ENCODE results near the gene FANCD2OS.
"Not testable (repeated sequence)": the region's sequence is repeated elsewhere in the genome, so short reads cannot be mapped to it uniquely, and the experiment has no call there.

FANCD2OS gene

DNA sequence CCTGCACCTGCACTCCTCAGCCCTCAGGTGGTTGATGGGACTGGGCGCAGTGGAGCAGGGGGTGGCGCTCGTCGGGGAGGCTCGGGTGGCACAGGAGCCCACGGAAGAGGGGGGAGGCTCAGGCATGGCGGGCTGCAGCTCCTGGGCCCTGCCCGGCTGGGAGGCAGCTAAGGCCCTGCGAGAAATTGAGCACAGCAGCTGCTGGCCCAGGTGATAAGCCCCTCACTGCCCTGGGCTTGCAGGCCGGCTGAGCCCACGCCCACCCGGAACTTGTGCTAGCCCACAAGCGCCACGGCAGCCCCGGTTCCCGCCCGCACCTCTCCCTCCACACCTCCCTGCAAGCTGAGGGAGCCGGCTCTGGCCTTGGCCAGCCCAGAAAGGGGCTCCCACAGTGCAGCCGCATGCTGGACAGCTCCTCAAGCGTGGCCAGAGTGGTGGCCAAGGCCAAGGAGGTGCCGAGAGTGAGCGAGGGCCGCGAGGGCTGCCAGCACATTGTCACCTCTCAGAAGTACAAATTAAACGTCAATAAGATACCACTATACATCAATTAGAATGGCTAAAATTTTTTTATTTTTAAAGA is 28.5 kb upstream of the FANCD2OS start:
- H3K36me3 ChIP-seq (ENCODE audit: insufficient read depth, low read length) = no peaks in the 10 kb centered on the region
- no peak overlapping the region for H3K4me3 ChIP-seq (ENCODE audit: low read depth in 1 of 2, low read length in 2 of 2)
- H3K4me1 ChIP-seq (ENCODE audit: insufficient read depth, low read length) = no peaks in the 10 kb centered on the region
- H3K9ac ChIP-seq (ENCODE audit: low read length) = no peak overlapping the region
- H3K27ac ChIP-seq (ENCODE audit: low read depth, low read length) = no peak overlapping the region
- no peaks in the 10 kb centered on the region for H3K9me3 ChIP-seq (ENCODE audit: low read length)
- H3K27me3 ChIP-seq (ENCODE audit: control insufficient read depth in 1 of 2, insufficient read depth in 2 of 2, low read length in 2 of 2) = no peaks in the 10 kb centered on the region

DNA sequence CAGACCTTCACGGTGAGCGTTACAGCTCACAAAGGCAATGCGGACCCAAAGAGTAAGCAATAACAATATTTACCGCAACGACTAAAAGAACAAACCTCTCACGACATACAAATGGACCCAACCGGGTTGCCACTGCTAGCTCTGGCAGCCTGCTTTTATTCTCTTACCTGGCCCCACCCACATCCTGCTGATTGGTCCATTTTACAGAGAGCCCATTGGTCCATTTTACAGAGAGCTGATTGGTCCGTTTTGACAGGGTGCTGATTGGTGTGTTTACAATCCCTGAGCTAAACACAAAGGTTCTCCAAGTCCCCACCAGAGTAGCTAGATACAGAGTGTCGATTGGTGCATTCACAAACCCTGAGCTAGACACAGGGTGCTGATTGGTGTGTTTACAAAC is 27.8 kb upstream of the FANCD2OS start:
- not testable (repeated sequence) for H3K36me3 ChIP-seq (ENCODE audit: insufficient read depth, low read length); H3K4me3 ChIP-seq (ENCODE audit: low read depth in 1 of 2, low read length in 2 of 2); H3K27me3 ChIP-seq (ENCODE audit: control insufficient read depth in 1 of 2, insufficient read depth in 2 of 2, low read length in 2 of 2); H3K9ac ChIP-seq (ENCODE audit: low read length); H3K9me3 ChIP-seq (ENCODE audit: low read length); H3K4me1 ChIP-seq (ENCODE audit: insufficient read depth, low read length); H3K27ac ChIP-seq (ENCODE audit: low read depth, low read length)

DNA sequence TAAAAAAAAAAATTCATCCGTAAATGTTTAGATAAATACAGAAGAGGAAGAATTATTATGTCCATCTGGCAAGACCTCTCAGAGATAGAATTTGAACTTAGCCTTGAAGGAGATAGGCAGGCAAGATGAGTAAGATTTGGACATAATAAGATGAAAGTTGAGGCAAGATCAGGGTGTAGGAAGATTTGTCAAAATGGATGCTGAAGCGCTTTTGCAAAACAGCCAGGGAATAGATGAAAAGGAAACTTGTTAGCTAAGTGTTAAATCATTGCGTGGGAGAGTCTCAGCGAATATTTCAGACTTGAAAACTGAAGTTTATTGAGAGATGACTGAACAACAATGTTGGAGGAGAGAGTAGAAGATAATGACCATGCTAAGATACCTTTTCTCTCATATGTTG is 14.7 kb upstream of the FANCD2OS start:
- Histone ChIP-seq H3K36me3 (ENCODE audit: insufficient read depth, low read length) (peaks cover 28% of the 10 kb centered on the region), H3K27ac (ENCODE audit: low read depth, low read length) (no peak overlapping the region), H3K27me3 (ENCODE audit: control insufficient read depth in 1 of 2, insufficient read depth in 2 of 2, low read length in 2 of 2) (no peaks in the 10 kb centered on the region), H3K9ac (ENCODE audit: low read length) (no peak overlapping the region), H3K4me3 (ENCODE audit: low read depth in 1 of 2, low read length in 2 of 2) (no peak overlapping the region), H3K4me1 (ENCODE audit: insufficient read depth, low read length) (no peaks in the 10 kb centered on the region), H3K9me3 (ENCODE audit: low read length) (no peaks in the 10 kb centered on the region)

DNA sequence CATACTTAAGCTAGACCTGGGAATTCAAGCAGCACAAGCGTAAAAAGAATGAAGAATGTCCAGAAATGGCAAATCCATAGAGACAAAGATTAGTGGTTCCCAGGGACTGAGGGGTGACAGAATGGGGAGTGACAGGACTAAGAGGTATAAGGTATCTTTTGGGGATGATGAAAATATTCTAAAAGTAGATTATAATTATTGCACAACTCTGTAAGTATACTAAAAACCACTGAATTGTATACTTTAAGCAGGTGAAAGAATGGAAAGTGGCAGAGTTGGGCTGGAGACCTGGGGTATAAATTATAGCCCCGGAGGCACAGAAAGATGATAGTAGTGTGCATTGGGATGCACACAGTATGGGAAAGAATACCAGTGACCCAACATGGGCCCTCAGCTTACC is 13.0 kb upstream of the FANCD2OS start:
- Histone ChIP-seq H3K4me3 (ENCODE audit: low read depth in 1 of 2, low read length in 2 of 2) (no peak overlapping the region), H3K27ac (ENCODE audit: low read depth, low read length) (no peak overlapping the region), H3K9me3 (ENCODE audit: low read length) (no peaks in the 10 kb centered on the region), H3K4me1 (ENCODE audit: insufficient read depth, low read length) (peaks cover 12% of the 10 kb centered on the region), H3K36me3 (ENCODE audit: insufficient read depth, low read length) (peaks cover 12% of the 10 kb centered on the region), H3K27me3 (ENCODE audit: control insufficient read depth in 1 of 2, insufficient read depth in 2 of 2, low read length in 2 of 2) (no peaks in the 10 kb centered on the region), H3K9ac (ENCODE audit: low read length) (no peak overlapping the region)

DNA sequence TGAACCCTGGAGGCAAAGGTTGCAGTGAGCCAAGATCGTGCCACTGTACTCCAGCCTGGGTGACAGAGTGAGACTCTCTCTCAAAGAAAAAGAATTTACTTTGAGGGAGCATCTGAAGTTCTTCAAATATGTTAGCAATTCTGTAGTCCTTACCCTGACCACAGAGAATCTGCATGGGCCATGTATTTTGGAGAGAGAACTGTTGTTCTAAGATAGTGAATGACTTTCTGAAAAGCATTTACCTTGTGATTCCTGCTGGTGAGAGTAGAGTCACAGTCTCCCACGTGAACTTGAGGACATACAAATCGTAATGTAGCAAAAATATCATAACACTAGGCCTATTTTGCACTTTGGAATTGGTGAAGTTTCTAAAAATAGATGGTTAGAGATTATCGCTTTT is 11.3 kb upstream of the FANCD2OS start:
- Histone ChIP-seq H3K27me3 (ENCODE audit: control insufficient read depth in 1 of 2, insufficient read depth in 2 of 2, low read length in 2 of 2) (no peaks in the 10 kb centered on the region), H3K36me3 (ENCODE audit: insufficient read depth, low read length) (peaks cover 3% of the 10 kb centered on the region), H3K4me1 (ENCODE audit: insufficient read depth, low read length) (peaks cover 12% of the 10 kb centered on the region), H3K4me3 (ENCODE audit: low read depth in 1 of 2, low read length in 2 of 2) (no peak overlapping the region), H3K27ac (ENCODE audit: low read depth, low read length) (no peak overlapping the region), H3K9ac (ENCODE audit: low read length) (no peak overlapping the region), H3K9me3 (ENCODE audit: low read length) (no peaks in the 10 kb centered on the region)

DNA sequence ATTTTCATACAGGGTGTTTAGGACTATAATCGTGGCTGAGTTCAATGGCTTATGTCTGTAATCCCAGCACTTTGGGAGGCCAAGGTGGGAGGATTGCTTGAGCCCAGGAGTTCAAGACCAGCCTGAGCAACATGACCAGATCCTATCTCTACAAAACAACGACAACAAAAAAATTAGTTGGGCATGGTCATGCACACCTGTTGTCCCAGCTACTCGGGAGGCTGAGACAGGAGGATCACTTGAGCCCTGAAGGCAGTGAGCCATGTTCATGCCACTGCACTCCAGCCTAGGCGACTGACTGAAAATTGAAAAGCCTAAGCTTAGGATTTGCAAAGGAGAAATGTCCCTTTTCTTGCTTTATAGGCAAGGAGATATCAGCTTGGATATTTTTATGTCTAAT is 8.9 kb upstream of the FANCD2OS start:
- Histone ChIP-seq H3K4me3 (ENCODE audit: low read depth in 1 of 2, low read length in 2 of 2) (peak overlapping the region in 1 of 2 donors; percentile 78), H3K36me3 (ENCODE audit: insufficient read depth, low read length) (peaks cover 3% of the 10 kb centered on the region), H3K9ac (ENCODE audit: low read length) (no peak overlapping the region), H3K4me1 (ENCODE audit: insufficient read depth, low read length) (peaks cover 12% of the 10 kb centered on the region), H3K27me3 (ENCODE audit: control insufficient read depth in 1 of 2, insufficient read depth in 2 of 2, low read length in 2 of 2) (no peaks in the 10 kb centered on the region), H3K27ac (ENCODE audit: low read depth, low read length) (no peak overlapping the region), H3K9me3 (ENCODE audit: low read length) (no peaks in the 10 kb centered on the region)

DNA sequence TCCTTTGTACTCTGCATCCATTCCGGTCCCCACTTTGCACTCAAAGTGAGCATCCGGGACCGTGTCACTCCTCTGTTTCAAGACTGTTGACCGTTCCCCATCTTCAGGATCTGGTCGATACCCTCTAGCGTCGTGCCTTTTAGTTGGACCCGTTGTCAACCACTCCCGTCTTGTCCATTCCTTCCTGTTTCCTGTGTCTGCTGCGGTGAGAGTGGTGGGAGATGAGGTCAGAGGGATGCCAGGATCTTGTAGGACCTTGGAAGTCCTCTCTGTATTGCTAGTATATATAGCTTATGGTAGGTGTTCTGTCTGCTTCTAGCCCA is 8.0 kb upstream of the FANCD2OS start:
- Histone ChIP-seq H3K27me3 (ENCODE audit: control insufficient read depth in 1 of 2, insufficient read depth in 2 of 2, low read length in 2 of 2) (no peaks in the 10 kb centered on the region), H3K9me3 (ENCODE audit: low read length) (no peaks in the 10 kb centered on the region), H3K4me3 (ENCODE audit: low read depth in 1 of 2, low read length in 2 of 2) (peak overlapping the region; percentile 78 to 96), H3K36me3 (ENCODE audit: insufficient read depth, low read length) (peaks cover 3% of the 10 kb centered on the region), H3K4me1 (ENCODE audit: insufficient read depth, low read length) (peaks cover 12% of the 10 kb centered on the region), H3K27ac (ENCODE audit: low read depth, low read length) (peak overlapping the region; percentile 88), H3K9ac (ENCODE audit: low read length) (peak overlapping the region; percentile 74)

DNA sequence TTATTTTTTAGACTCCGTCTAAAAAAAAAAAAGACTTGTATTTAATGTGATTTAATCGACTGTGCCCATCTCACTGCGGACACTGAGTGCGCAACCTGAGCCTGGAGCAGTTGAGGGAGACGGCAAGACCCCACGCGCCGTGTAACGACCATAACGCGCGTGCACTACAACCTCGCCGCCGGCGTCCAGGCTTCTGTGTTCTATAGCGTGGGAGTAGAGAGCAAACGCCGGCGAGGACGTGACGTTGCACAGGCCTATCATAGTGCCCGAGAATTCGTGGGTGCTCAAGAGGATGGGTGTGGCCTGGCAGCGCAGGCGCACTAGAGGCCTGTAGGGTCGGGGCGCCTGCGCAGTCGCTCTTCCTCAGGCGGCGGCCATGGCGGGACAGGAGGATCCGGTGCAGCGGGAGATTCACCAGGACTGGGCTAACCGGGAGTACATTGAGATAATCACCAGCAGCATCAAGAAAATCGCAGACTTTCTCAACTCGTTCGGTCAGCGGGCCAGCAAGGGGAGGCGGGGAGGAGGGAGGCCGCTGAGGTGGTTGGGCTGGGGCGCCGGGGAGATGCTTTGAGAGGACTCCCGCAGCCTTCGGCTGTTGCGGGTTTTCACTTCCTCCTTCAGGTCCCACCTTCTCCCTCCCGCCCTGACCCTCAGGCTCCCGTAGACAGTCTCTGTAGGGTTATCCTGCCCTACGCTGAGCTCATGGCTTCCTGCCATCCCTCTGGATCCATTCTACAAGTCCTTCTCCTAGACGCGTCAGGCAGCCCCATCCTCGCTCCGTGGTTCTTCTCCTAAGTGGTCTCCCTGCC is 7.5 kb upstream of the FANCD2OS start, which contains the start of gene BRK1:
Gene BRK1, plus strand, starts transcription at position 350 of the 812 bp plus-strand sequence. Its CDS starts 27 bp downstream, at position 377.
- Histone ChIP-seq H3K27ac (ENCODE audit: low read depth, low read length) (peak within 1 kb of the TSS; percentile 88), H3K4me1 (ENCODE audit: insufficient read depth, low read length) (peaks cover 12% of the 10 kb centered on the region), H3K36me3 (ENCODE audit: insufficient read depth, low read length) (peaks cover 2% of the 10 kb centered on the region), H3K27me3 (ENCODE audit: control insufficient read depth in 1 of 2, insufficient read depth in 2 of 2, low read length in 2 of 2) (no peaks in the 10 kb centered on the region), H3K9ac (ENCODE audit: low read length) (peak within 1 kb of the TSS; percentile 74), H3K4me3 (ENCODE audit: low read depth in 1 of 2, low read length in 2 of 2) (peak within 1 kb of the TSS; percentile 78 to 96), H3K9me3 (ENCODE audit: low read length) (no peaks in the 10 kb centered on the region)

DNA sequence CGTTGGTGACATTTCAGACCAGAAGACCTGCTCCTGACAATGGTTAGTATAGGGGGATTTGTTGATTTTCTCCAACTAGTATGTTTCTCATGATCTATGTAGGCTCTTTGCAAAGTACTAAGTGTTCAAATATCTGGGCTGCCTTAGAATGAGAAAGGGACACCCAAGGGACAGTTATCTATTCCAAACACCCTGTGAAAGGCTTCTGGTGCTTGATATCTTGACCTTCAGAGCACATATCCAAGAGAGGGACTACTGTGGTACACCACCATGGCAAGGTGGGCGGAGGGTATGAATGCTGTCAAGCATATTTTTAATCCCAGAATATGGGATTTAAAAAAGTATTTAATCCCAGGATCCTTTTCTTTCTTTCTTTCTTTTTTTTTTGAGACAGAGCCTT is 1.1 kb downstream of the FANCD2OS start:
- no peak overlapping the region for H3K4me3 ChIP-seq (ENCODE audit: low read depth in 1 of 2, low read length in 2 of 2)
- H3K9me3 ChIP-seq (ENCODE audit: low read length) = no peaks in the 10 kb centered on the region
- H3K9ac ChIP-seq (ENCODE audit: low read length) = no peak overlapping the region
- H3K27me3 ChIP-seq (ENCODE audit: control insufficient read depth in 1 of 2, insufficient read depth in 2 of 2, low read length in 2 of 2) = peaks cover 0 to 5% of the 10 kb centered on the region in 2 donors
- no peaks in the 10 kb centered on the region for H3K4me1 ChIP-seq (ENCODE audit: insufficient read depth, low read length)
- H3K27ac ChIP-seq (ENCODE audit: low read depth, low read length) = no peak overlapping the region
- H3K36me3 ChIP-seq (ENCODE audit: insufficient read depth, low read length) = no peaks in the 10 kb centered on the region

DNA sequence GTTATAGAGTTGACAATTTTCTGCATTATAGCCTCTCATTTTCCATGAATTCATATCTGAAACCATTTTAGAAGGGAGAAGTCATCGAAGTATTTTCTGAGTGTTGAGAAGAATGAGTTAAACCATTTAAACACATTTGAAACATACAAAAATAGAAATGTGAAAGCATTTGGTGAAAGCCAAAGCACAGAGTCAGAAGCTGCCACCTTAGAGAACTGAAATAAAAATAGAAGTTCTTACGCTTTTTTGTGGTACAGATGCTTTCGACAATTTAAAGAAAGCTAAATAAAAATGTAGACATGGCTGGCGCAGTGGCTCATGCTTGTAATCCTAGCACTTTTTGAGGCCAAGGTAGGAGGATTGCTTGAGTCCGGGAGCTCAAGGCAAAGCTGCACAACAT is 9.0 kb downstream of the FANCD2OS start:
- no peak overlapping the region for H3K9ac ChIP-seq (ENCODE audit: low read length)
- H3K4me3 ChIP-seq (ENCODE audit: low read depth in 1 of 2, low read length in 2 of 2) = no peak overlapping the region
- no peaks in the 10 kb centered on the region for H3K36me3 ChIP-seq (ENCODE audit: insufficient read depth, low read length)
- H3K4me1 ChIP-seq (ENCODE audit: insufficient read depth, low read length) = no peaks in the 10 kb centered on the region
- H3K27me3 ChIP-seq (ENCODE audit: control insufficient read depth in 1 of 2, insufficient read depth in 2 of 2, low read length in 2 of 2) = no peaks in the 10 kb centered on the region
- H3K9me3 ChIP-seq (ENCODE audit: low read length) = no peaks in the 10 kb centered on the region
- no peak overlapping the region for H3K27ac ChIP-seq (ENCODE audit: low read depth, low read length)

DNA sequence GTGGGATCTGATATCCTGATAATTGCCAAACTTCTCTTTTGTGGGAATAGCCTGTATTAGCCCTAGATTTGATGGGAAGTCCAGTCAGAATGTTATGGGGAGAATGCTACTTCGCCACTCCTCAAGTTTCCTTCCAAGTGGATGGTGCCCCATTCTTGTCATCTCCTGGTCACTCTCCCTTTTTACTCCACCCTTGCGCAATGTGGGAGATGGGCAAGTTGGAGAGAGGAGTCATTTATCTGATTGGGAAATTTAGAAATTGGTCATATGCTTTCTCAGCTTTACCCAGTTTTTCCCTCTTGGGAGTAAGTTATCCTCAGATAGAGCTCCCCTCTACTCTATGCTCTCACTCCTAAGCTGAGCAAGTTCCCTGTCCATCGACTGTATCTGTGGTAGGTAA is 14.4 kb downstream of the FANCD2OS start:
- H3K9ac ChIP-seq (ENCODE audit: low read length) = no peak overlapping the region
- no peak overlapping the region for H3K27ac ChIP-seq (ENCODE audit: low read depth, low read length)
- no peak overlapping the region for H3K4me3 ChIP-seq (ENCODE audit: low read depth in 1 of 2, low read length in 2 of 2)
- H3K27me3 ChIP-seq (ENCODE audit: control insufficient read depth in 1 of 2, insufficient read depth in 2 of 2, low read length in 2 of 2) = no peaks in the 10 kb centered on the region
- no peaks in the 10 kb centered on the region for H3K4me1 ChIP-seq (ENCODE audit: insufficient read depth, low read length)
- H3K9me3 ChIP-seq (ENCODE audit: low read length) = no peaks in the 10 kb centered on the region
- H3K36me3 ChIP-seq (ENCODE audit: insufficient read depth, low read length) = no peaks in the 10 kb centered on the region

DNA sequence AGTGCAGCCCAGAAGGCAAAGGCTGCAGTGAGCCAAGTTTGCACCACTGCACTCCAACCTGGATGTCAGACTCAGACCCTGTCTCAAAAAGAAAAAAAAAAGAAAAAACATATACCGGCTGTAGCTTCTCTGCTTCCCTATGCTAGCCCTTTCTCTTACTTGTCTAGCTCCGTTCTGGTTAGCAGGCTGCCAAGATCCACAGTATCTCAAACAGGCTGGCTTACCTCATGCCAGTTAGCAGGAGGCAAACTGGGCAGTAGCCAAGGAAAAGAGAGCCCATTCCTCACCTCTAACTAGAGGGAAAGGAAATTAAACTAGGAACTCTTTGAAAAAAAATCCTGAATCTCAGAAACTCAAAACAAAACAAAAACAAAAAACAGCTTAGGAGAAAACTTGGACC is 16.7 kb downstream of the FANCD2OS start:
- H3K27me3 ChIP-seq (ENCODE audit: control insufficient read depth in 1 of 2, insufficient read depth in 2 of 2, low read length in 2 of 2); H3K36me3 ChIP-seq (ENCODE audit: insufficient read depth, low read length); H3K4me3 ChIP-seq (ENCODE audit: low read depth in 1 of 2, low read length in 2 of 2); H3K9me3 ChIP-seq (ENCODE audit: low read length); H3K27ac ChIP-seq (ENCODE audit: low read depth, low read length); H3K4me1 ChIP-seq (ENCODE audit: insufficient read depth, low read length); H3K9ac ChIP-seq (ENCODE audit: low read length): not testable (repeated sequence)
